Sigmoid colon (tissue), 7 donors: ENCODE measurements around the gene RIMBP2. TPM values are rescaled to one million over a fixed set of nuclear protein-coding genes. Genes with fewer than 3 reads are reported as not detected.

Source experiments
- DNase-seq: peaks from one replicate; pipeline ENCODE4 v3.0.0-alpha.2; 2019
- H3K27ac ChIP-seq, 4 donors: fragments of 200-600 bp; sonication (generic); one replicate each; pipeline ENCODE4 v1.5.1; 2016 to 2019; ENCODE audit warnings: mild to moderate bottlenecking in 1 of 4
- H3K27me3 ChIP-seq, 3 donors: fragments of 200-600 bp; sonication (generic); one replicate each; pipeline ENCODE4 v1.5.1; 2019; ENCODE audit warnings: mild to moderate bottlenecking in 1 of 3
- H3K36me3 ChIP-seq, 4 donors: fragments of 200-600 bp; sonication (generic); one replicate each; pipeline ENCODE4 v1.5.1; 2016 to 2019
- H3K4me1 ChIP-seq, 4 donors: fragments of 200-600 bp; sonication (generic); one replicate each; pipeline ENCODE4 v1.5.1; 2017 to 2019
- H3K4me3 ChIP-seq, 4 donors: fragments of 200-600 bp; sonication (generic); one replicate each; pipeline ENCODE4 v1.5.1; 2017 to 2019; ENCODE audit warnings: mild to moderate bottlenecking in 2 of 4, moderate library complexity in 1 of 4
- H3K9me3 ChIP-seq, 4 donors: fragments of 200-600 bp in 3 of 4; sonication (generic) in 3 of 4; one replicate each; pipeline versions ENCODE4 v1.5.1 to v1.6.1; 2013 to 2019
- CTCF ChIP-seq, 4 experiments: fragments of 450-650 bp in 3 of 4; fragments of 200-600 bp in 1 of 4; IDR thresholded peaks; one replicate each; pipeline ENCODE4 v1.5.1; 2016 to 2019; ENCODE audit warnings: antibody characterized with exemption in 4 of 4, mild to moderate bottlenecking in 3 of 4, moderate library complexity in 2 of 4
- EP300 ChIP-seq, 4 donors: sonication (generic); formaldehyde crosslinking; IDR thresholded peaks; one replicate each; pipeline ENCODE4 v1.6.1; 2017; ENCODE audit warnings: antibody characterized with exemption in 4 of 4
- POLR2A ChIP-seq, 2 donors: fragments of 450-650 bp; IDR thresholded peaks; one replicate each; pipeline ENCODE4 v1.6.1; 2016; ENCODE audit warnings: antibody characterized with exemption in 2 of 2, mild to moderate bottlenecking in 2 of 2, moderate library complexity in 2 of 2
- POLR2AphosphoS5 ChIP-seq, 4 donors: sonication (generic); formaldehyde crosslinking; IDR thresholded peaks; one replicate each; pipeline ENCODE4 v1.6.1; 2017; ENCODE audit warnings: antibody characterized with exemption in 4 of 4
- WGBS, 2 donors: extraction: QIAGEN DNeasy Blood & Tissue Kit; methylation state at CpG; one replicate each; pipeline ENCODE4 v1.1.7; 2013; 5-methylcytosine and 5-hydroxymethylcytosine counted together
- intact Hi-C: fragments of 100-400 bp; cut with DNase I; formaldehyde crosslinking; loops from one replicate; pipeline ENCODE4 v1.15.1; 2023
- polyA plus RNA-seq, 3 donors: library from polyadenylated mRNA; stranded (reverse); fragments of 200-250 nt; gene quantifications; one replicate each; pipeline ENCODE4 v1.2.3, GENCODE V29; 2013
- total RNA-seq, 4 donors: library from RNA; depleted of rRNA; stranded (reverse); fragments of >200 nt; gene quantifications; one replicate each; pipeline ENCODE4 v1.1.0, GENCODE V29; 2016
- donor health status: healthy with polysubstance abuse.
- donor health status: Bipolar disorder and iron deficiency.
- donor health status: healthy.

The RIMBP2 gene
- total and polyA plus RNA-seq, 7 donors: under 0.01 to 5.5 (median 1.4) TPM

GRCh38 chr12:130369816-130370215, 346.3 kb downstream of the RIMBP2 start:
- no peaks in the 10 kb centered on the region for H3K9me3 ChIP-seq
- WGBS, 2 donors: 85 to 87% methylated on average over 4 of the region's 4 CpGs
- H3K4me3 ChIP-seq: no peak overlapping the region
- H3K27ac ChIP-seq: no peak overlapping the region
- intact Hi-C loops: no loop called here
- DNase-seq: no peak
- H3K4me1 ChIP-seq: no peaks in the 10 kb centered on the region
- no peaks in the 10 kb centered on the region for H3K36me3 ChIP-seq
- TF ChIP-seq CTCF (IDR thresholded peaks at IDR 0.05) (no peak), POLR2A (IDR thresholded peaks at IDR 0.05) (no peak), POLR2AphosphoS5 (IDR thresholded peaks at IDR 0.05) (no peak), EP300 (IDR thresholded peaks at IDR 0.05) (no peak)
- peaks cover 0 to 10% (median 2%) of the 10 kb centered on the region in 3 donors for H3K27me3 ChIP-seq

DNA sequence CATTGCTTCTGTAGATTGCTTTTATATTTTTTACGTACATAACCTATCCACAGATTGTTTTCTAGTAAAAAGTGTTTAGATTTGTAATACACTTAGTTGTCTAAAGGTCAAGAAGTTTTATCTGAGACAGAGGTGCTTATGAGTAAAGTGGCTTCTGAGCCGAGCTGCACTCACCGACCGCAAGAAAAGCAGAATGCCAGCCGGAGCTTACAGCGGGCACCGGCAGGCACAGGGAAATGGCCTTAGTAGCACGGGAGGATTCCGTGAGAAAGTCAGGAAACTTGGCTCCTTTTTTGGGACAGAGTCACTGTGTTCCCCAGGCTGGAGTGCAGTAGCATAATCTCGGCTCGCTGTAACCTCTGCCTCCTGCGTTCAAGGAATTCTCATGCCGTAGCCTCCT, 348.6 kb downstream of the RIMBP2 start:
- TF ChIP-seq POLR2A (IDR thresholded peaks at IDR 0.05): no peak
- TF ChIP-seq EP300 (IDR thresholded peaks at IDR 0.05): no peak
- no peak for TF ChIP-seq POLR2AphosphoS5 (IDR thresholded peaks at IDR 0.05)
- no peak for TF ChIP-seq CTCF (IDR thresholded peaks at IDR 0.05)
- H3K36me3 ChIP-seq: no peaks in the 10 kb centered on the region
- H3K9me3 ChIP-seq: no peaks in the 10 kb centered on the region
- intact Hi-C loops: no loop called here
- no peaks in the 10 kb centered on the region for H3K4me1 ChIP-seq
- 92 to 95% methylated on average over 13 of the region's 13 CpGs for WGBS, 2 donors
- no peak for DNase-seq
- H3K27me3 ChIP-seq: peaks cover 0 to 2% (median 0%) of the 10 kb centered on the region in 3 donors
- no peak overlapping the region for H3K4me3 ChIP-seq
- no peak overlapping the region for H3K27ac ChIP-seq

GRCh38 chr12:130367003-130367402, 349.1 kb downstream of the RIMBP2 start:
- no peaks in the 10 kb centered on the region for H3K9me3 ChIP-seq
- no peaks in the 10 kb centered on the region for H3K36me3 ChIP-seq
- H3K4me1 ChIP-seq: no peaks in the 10 kb centered on the region
- H3K27me3 ChIP-seq: peaks cover 0 to 2% (median 0%) of the 10 kb centered on the region in 3 donors
- 79 to 85% methylated on average over 2 of the region's 2 CpGs for WGBS, 2 donors
- intact Hi-C loops: no loop called here
- TF ChIP-seq POLR2A (IDR thresholded peaks at IDR 0.05): no peak
- no peak for TF ChIP-seq CTCF (IDR thresholded peaks at IDR 0.05)
- TF ChIP-seq POLR2AphosphoS5 (IDR thresholded peaks at IDR 0.05): no peak
- TF ChIP-seq EP300 (IDR thresholded peaks at IDR 0.05): no peak
- no peak for DNase-seq
- H3K4me3 ChIP-seq: no peak overlapping the region
- H3K27ac ChIP-seq: no peak overlapping the region

DNA sequence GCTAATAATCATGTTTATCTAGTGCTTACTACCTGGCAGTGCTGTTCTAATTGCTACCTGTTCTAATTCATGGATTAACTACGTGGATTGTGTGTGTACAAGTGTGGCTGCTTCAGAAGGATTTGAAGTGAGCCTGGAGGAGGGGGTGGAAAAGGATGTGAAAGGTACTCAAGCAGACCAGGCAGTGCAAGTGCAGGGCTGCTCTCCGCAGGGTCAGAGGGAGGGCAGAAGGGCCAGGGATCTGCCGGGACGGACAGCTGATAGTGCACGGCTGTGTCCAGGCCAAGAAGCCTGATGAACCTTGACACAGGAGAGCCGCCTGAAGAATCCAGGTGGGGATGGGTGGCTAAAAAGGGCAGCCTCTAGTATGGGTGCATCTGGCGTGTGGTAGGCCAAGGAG, 349.9 kb downstream of the RIMBP2 start:
- no peak for TF ChIP-seq EP300 (IDR thresholded peaks at IDR 0.05)
- TF ChIP-seq POLR2A (IDR thresholded peaks at IDR 0.05): no peak
- TF ChIP-seq CTCF (IDR thresholded peaks at IDR 0.05): no peak
- no peak for TF ChIP-seq POLR2AphosphoS5 (IDR thresholded peaks at IDR 0.05)
- Histone ChIP-seq H3K36me3 (no peaks in the 10 kb centered on the region), H3K4me1 (no peaks in the 10 kb centered on the region), H3K27me3 (peaks cover 0 to 2% (median 0%) of the 10 kb centered on the region in 3 donors), H3K4me3 (no peak overlapping the region), H3K27ac (no peak overlapping the region), H3K9me3 (no peaks in the 10 kb centered on the region)
- intact Hi-C loops: no loop called here
- 73 to 79% methylated on average over 7 of the region's 7 CpGs for WGBS, 2 donors
- DNase-seq: no peak

DNA sequence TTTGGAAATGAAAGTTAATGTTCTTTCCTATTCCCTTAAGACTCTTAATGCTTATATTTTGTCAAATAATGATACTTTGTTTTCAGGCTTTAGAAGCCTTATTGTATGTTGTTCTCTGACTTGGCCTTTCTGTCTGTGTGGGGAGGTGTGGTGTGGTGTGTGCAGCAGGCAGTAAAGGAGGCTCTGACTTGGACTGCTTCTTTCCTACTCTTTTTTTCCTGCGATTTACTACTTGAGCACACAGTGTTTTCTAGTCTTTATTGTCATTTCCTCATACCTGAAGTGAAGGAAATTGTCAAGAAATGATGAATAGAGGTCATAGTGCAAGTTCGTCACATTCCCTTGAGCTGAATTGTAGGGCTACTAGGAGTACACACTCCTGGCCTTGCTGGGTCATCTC, 351.5 kb downstream of the RIMBP2 start:
- TF ChIP-seq CTCF (IDR thresholded peaks at IDR 0.05) (no peak), EP300 (IDR thresholded peaks at IDR 0.05) (no peak), POLR2AphosphoS5 (IDR thresholded peaks at IDR 0.05) (no peak), POLR2A (IDR thresholded peaks at IDR 0.05) (no peak)
- Histone ChIP-seq H3K27ac (no peak overlapping the region), H3K27me3 (no peaks in the 10 kb centered on the region), H3K4me1 (no peaks in the 10 kb centered on the region), H3K36me3 (no peaks in the 10 kb centered on the region), H3K4me3 (no peak overlapping the region), H3K9me3 (no peaks in the 10 kb centered on the region)
- DNase-seq: no peak
- intact Hi-C loops: no loop called here
- 24 to 63% methylated on average over 2 of the region's 2 CpGs for WGBS, 2 donors
